NCI-H2227 (cell line): ENCODE data around the gene FNDC1.

Experiments used
- DNase-seq: peaks from one replicate; lab custom pipeline; 2025; ENCODE audit not compliant: unreplicated experiment; lab: John Stamatoyannopoulos, UW

FNDC1 gene

GRCh38 chr6:159305804-159306537 lies 136.8 kb downstream of the FNDC1 start:
- no peak for DNase-seq

GRCh38 chr6:159307246-159307790 lies 138.1 kb downstream of the FNDC1 start:
- DNase-seq = no peak

- DNase-seq = no peak
These were observed 139.0 kb downstream of the FNDC1 start for GRCh38 chr6:159308198-159308597.

- DNase-seq = no peak
These were observed 140.5 kb downstream of the FNDC1 start for GRCh38 chr6:159309723-159310122.

GRCh38 chr6:159311618-159312017 lies 142.4 kb downstream of the FNDC1 start:
- DNase-seq = no peak

DNA sequence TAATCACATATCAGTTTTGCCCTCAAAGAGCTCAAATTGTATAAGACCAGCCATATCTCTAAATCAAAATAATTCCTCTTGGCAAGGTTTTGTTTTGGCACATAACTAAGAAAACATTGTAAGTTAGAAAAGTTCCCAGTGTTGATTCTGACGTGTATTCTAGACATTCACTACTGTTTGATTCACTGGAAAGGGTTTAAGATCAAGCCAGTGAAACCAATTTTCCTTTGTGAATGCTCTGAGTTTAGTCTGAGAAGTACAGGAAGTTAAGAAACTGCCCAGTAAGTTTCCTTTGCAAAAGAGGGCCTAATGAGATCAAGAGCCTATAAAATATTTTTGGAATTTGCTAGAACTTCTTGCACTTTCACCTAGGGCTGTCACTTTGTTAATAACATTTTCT lies 143.0 kb downstream of the FNDC1 start:
- DNase-seq = no peak

- no peak for DNase-seq
These were observed 143.8 kb downstream of the FNDC1 start for GRCh38 chr6:159313018-159313417.

GRCh38 chr6:159315562-159315961 lies 146.4 kb downstream of the FNDC1 start:
- no peak for DNase-seq

DNA sequence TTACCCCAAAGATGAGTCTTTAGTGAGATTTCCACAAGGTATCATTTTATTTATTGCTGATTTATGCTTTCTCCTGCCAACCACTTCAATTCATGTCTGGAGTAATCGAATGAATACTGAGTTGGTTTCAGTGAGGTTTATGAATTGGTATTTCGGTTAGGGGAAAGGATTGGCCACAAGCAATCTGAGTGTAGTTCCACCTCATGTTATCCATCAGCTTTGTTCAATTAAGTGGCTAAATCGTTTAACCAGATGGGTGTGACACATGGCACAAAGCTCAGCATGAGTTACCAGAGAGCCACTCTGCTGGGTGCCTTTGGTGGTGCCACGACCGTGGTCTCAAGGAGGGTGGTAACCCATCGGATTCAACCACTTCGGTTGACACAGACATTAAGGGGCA lies 148.2 kb downstream of the FNDC1 start:
- DNase-seq = no peak

GRCh38 chr6:159321267-159321666 lies 152.1 kb downstream of the FNDC1 start:
- DNase-seq = no peak
